Measurements from ENCODE around the gene SSU72.

DNA sequence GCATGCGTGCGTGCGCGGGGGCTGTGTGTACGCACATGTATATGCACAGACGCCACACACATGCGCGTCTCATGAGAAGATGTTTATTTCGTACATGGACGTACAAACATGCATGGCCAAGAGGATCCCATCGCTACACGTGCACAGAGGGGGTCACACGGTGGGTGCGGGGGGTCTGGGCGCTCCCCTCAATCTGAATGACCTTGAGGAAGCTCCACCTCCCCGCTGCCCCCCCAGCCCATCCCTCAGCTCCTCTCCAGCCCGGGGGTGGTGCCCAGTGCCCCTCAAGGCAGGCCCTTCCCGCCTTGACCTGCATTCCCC, 35.7 kb downstream of the SSU72 start:
- TF ChIP-seq CTCF (IDR thresholded peaks at IDR 0.05) (no peak), POLR2A (IDR thresholded peaks at IDR 0.05) (no peak)

Measured in esophagus squamous epithelium (tissue), 4 donors.